B cell (primary cell): ENCODE results near the gene KHNYN. TPM values are rescaled to one million over a fixed set of nuclear protein-coding genes. Genes with fewer than 3 reads are reported as not detected.

Experiments
- ATAC-seq: fragments of 200-7000 bp; cut with Tn5 transposase; one replicate; pipeline ENCODE4 v1.10.0; 2021; ENCODE audit warnings: low read depth, mild to moderate bottlenecking, moderate number of reproducible peaks, moderate library complexity
- CTCF ChIA-PET: fragments of 350-600 bp; sonication (Branson Sonifier 250); formaldehyde crosslinking; loops from one replicate; lab custom pipeline; 2021; ENCODE audit warnings: antibody characterized with exemption, inconsistent platforms; lab: Charles Lee
- POLR2A ChIA-PET: fragments of 350-600 bp; sonication (Branson Sonifier 250); formaldehyde crosslinking; loops from one replicate; lab custom pipeline; 2021; ENCODE audit warnings: antibody characterized with exemption; lab: Charles Lee
- DNase-seq: peaks from one replicate; pipeline ENCODE4 v3.0.0; 2013
- H2AFZ ChIP-seq: 2 replicates; pipeline ENCODE4 v1.6.1; 2012; ENCODE audit warnings: mild to moderate bottlenecking, low read depth, low read length; ENCODE audit not compliant: insufficient read depth, poor library complexity, severe bottlenecking
- H3K27ac ChIP-seq, 2 donors: 1 replicate in 1 of 2; 2 replicates in 1 of 2; pipeline ENCODE4 v1.5.1; 2012 to 2013; ENCODE audit warnings: low read length in 2 of 2, mild to moderate bottlenecking in 2 of 2, moderate library complexity in 1 of 2
- H3K27me3 ChIP-seq, 4 experiments: fragments of 200-600 bp in 1 of 4; sonication (generic) in 1 of 4; replicated peaks in 1 of 4; 1 replicate in 2 of 4; 2 replicates in 2 of 4; pipeline versions ENCODE4 v1.6.1 to v1.7.0; 2013 to 2016; ENCODE audit warnings: low read length in 3 of 4, mild to moderate bottlenecking in 2 of 4, mixed read lengths in 1 of 4, moderate library complexity in 1 of 4; ENCODE audit not compliant: insufficient read depth in 4 of 4, control insufficient read depth in 3 of 4; ENCODE audit errors: control extremely low read depth in 1 of 4
- H3K36me3 ChIP-seq, 2 experiments: replicated peaks in 1 of 2; 1 replicate in 1 of 2; 2 replicates in 1 of 2; pipeline versions ENCODE4 v1.6.1 to v1.7.1; 2013; ENCODE audit warnings: low read length in 1 of 2; ENCODE audit not compliant: insufficient read depth in 2 of 2, control insufficient read depth in 1 of 2; ENCODE audit errors: control extremely low read depth in 1 of 2, extremely low read depth in 1 of 2
- H3K4me1 ChIP-seq, 2 donors: fragments of 200-600 bp in 1 of 2; sonication (generic) in 1 of 2; 1 replicate in 1 of 2; 2 replicates in 1 of 2; pipeline versions ENCODE4 v1.5.1 to v1.6.1; 2013 to 2017; ENCODE audit warnings: low read length in 2 of 2; ENCODE audit not compliant: control insufficient read depth in 2 of 2, insufficient read depth in 2 of 2
- H3K4me2 ChIP-seq: replicated peaks from 2 replicates; pipeline ENCODE3; 2012; ENCODE audit warnings: mild to moderate bottlenecking, low read depth, low read length; ENCODE audit not compliant: poor library complexity, severe bottlenecking
- H3K4me3 ChIP-seq, 5 experiments: fragments of 200-600 bp in 1 of 5; sonication (generic) in 1 of 5; 1 replicate in 3 of 5; 2 replicates in 2 of 5; pipeline versions ENCODE4 v1.5.1 to v1.7.0; 2011 to 2016; ENCODE audit warnings: low read length in 4 of 5, mild to moderate bottlenecking in 4 of 5, low read depth in 2 of 5, control low read depth in 1 of 5, moderate library complexity in 1 of 5; ENCODE audit not compliant: insufficient read depth in 1 of 5; ENCODE audit errors: control extremely low read depth in 1 of 5, extremely low read depth in 1 of 5
- H3K79me2 ChIP-seq: fragments of 200-600 bp; sonication (generic); one replicate; pipeline ENCODE4 v1.6.0; 2016; ENCODE audit warnings: low read length; ENCODE audit not compliant: control insufficient read depth, insufficient read depth
- H3K9ac ChIP-seq: fragments of 200-600 bp; sonication (generic); 2 replicates; pipeline ENCODE4 v1.6.1; 2017; ENCODE audit warnings: mild to moderate bottlenecking, low read length, moderate library complexity
- H3K9me3 ChIP-seq, 3 donors: one replicate each; pipeline versions ENCODE4 v1.6.1 to v1.7.1; 2013; ENCODE audit warnings: low read length in 2 of 3; ENCODE audit not compliant: control insufficient read depth in 2 of 3, insufficient read depth in 1 of 3; ENCODE audit errors: control extremely low read depth in 1 of 3
- H4K20me1 ChIP-seq: 2 replicates; pipeline ENCODE4 v1.6.0; 2012; ENCODE audit warnings: mild to moderate bottlenecking, low read length; ENCODE audit not compliant: insufficient read depth, control insufficient read depth, poor library complexity, severe bottlenecking
- H3K27ac Mint-ChIP-seq: one replicate; pipeline ENCODE4 v1.8.0; 2021; ENCODE audit warnings: mixed read lengths
- H3K27me3 Mint-ChIP-seq: one replicate; pipeline ENCODE4 v1.8.0; 2021; ENCODE audit warnings: mixed read lengths
- H3K4me1 Mint-ChIP-seq: one replicate; pipeline ENCODE4 v1.8.0; 2021; ENCODE audit warnings: mixed read lengths
- H3K4me3 Mint-ChIP-seq: one replicate; pipeline ENCODE4 v1.8.0; 2021; ENCODE audit warnings: mixed read lengths
- H3K9me3 Mint-ChIP-seq: one replicate; pipeline ENCODE4 v1.8.0; 2022; ENCODE audit warnings: mixed read lengths; ENCODE audit not compliant: insufficient read depth
- CTCF ChIP-seq: fragments of 200-600 bp; IDR thresholded peaks from one replicate; pipeline ENCODE4 v1.8.0; 2022; ENCODE audit warnings: antibody characterized with exemption, mild to moderate bottlenecking
- EZH2 ChIP-seq: IDR thresholded peaks from 2 replicates; pipeline ENCODE4 v1.6.1; 2012; ENCODE audit warnings: borderline replicate concordance, low read depth, mild to moderate bottlenecking, moderate library complexity, low read length; ENCODE audit not compliant: insufficient read depth, poor library complexity, severe bottlenecking
- WGBS: methylation state at CpG from one replicate; pipeline ENCODE4 v1.1.5; 2013; ENCODE audit warnings: missing lambda C conversion rate; ENCODE audit not compliant: insufficient coverage; 5-methylcytosine and 5-hydroxymethylcytosine counted together
- intact Hi-C: fragments of 100-400 bp; cut with micrococcal nuclease; formaldehyde crosslinking; loops from one replicate; pipeline ENCODE4 v1.10.0; 2022
- polyA plus RNA-seq: library from polyadenylated mRNA; depleted of rRNA; stranded (reverse); fragments of >200 nt; gene quantifications from 2 replicates; pipeline ENCODE4 v1.2.3, GENCODE V29; 2012
- total RNA-seq, 2 donors: library from RNA; stranded (reverse); fragments of 120-200 nt in 1 of 2; gene quantifications; 1 replicate in 1 of 2; 2 replicates in 1 of 2; pipeline versions ENCODE4 v1.2.3 to v1.2.4, GENCODE V29; 2013 to 2022

The KHNYN gene
- total and polyA plus RNA-seq, 2 donors (not counting 1 experiment from before 2014, with no cell fraction given) = 74.4 to 184 TPM

- Mint-ChIP-seq H3K27ac (no peak overlapping the region), H3K27me3 (peaks cover 47% of the 10 kb centered on the region), H3K9me3 (no peaks in the 10 kb centered on the region), H3K4me3 (no peak overlapping the region), H3K4me1 (peaks cover 11% of the 10 kb centered on the region)
- peaks cover 9 to 12% of the 10 kb centered on the region in 2 donors for H3K4me1 ChIP-seq
- H2AFZ ChIP-seq = no peak overlapping the region
- ChIA-PET CTCF (interaction anchor here (0.6 to 1.8 kb wide), 3 partner anchors 12 to 37 kb away, joined by 3 to 5 read pairs (median 5); no protein-coding TSS in a partner anchor), POLR2A (no interaction called here)
- H3K9ac ChIP-seq = no peak overlapping the region
- H3K27me3 ChIP-seq = peaks cover 0 to 27% (median 6%) of the 10 kb centered on the region in 4 experiments
- TF ChIP-seq CTCF (no peak), EZH2 (no peak)
- no peak for DNase-seq
- ATAC-seq = no peak
- H3K4me3 ChIP-seq = no peak overlapping the region
- no peaks in the 10 kb centered on the region for H3K36me3 ChIP-seq
- intact Hi-C loops = no loop called here
- H3K27ac ChIP-seq = no peak overlapping the region
- H4K20me1 ChIP-seq = no peaks in the 10 kb centered on the region
- WGBS = 80% methylated on average over 5 of the region's 9 CpGs
- H3K9me3 ChIP-seq = no peaks in the 10 kb centered on the region
- H3K4me2 ChIP-seq = no peak overlapping the region
- no peaks in the 10 kb centered on the region for H3K79me2 ChIP-seq
Observed at GRCh38 chr14:24401810-24402702, 27.7 kb upstream of the KHNYN start.
